Hematopoietic multipotent progenitor cell treated with erythropoietin and hydrocortisone succinate and interleukin-3 and kit ligand, for 15 days (in vitro differentiated cells): ENCODE data around the gene ADAM30.
"Not testable (repeated sequence)": the region's sequence is repeated elsewhere in the genome, so short reads cannot be mapped to it uniquely, and the experiment has no call there.

Experiments
- DNase-seq: peaks from one replicate; pipeline ENCODE4 v3.0.0-alpha.2; 2015; ENCODE audit warnings: low spot score

The ADAM30 gene

DNA sequence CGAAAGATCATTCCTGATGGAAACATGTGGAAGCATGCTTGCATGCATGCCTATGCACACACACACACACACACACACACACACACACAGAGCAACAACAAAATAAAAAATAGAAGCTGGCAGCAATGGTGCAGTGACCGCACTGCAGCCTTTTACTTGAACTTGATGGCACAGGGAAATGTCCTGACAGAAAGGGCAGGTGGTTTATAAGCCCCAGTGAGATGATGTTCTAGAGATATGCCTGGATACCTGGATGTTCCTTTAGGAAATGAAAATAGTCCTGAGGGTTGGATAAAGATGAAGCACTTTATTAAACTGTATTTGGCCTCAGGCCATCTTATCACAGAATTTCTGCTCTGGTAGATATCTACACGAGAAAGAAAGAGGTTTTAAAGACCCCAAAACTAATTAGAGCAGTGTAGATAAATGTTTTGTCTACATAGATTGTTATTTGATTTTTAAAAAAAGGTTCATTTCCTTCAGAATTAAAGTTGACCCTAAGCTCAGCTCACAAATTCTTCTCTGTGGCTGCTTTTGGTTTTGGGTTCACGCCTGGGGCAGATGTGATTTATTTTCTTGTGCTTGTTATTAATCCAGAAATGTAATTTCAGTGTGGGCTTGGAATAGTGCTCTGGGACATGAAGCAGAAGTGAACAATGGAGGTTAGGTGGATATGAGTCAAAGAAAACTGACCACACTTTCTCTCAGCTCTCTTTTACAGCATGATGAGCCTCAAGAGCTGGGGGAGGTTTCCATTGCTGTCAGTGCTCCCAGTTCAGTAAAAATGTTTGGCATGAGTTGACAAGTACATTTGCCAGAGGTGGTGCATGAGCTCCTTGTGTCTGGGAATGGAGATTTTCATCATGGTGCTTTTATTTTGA, 22.9 kb downstream of the ADAM30 start:
- DNase-seq: no peak

DNA sequence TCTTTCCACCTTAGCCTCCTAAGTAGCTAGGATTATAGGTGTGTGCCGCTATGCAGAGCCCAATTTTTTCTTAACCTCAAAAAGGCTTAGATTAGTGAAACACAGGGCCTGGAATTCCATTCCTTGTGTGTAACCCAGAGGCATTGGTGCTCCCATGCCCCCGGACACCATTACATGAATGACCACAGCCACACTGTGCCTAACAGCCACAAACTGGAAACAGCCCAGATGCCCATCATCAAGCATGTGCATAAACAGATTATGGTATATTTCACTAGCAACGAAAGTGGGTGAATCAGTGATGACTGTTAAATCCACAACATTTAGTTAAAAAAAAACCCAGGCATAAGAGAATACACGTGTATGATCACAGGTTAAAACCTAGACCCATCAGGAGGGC, 24.4 kb downstream of the ADAM30 start:
- no peak for DNase-seq

DNA sequence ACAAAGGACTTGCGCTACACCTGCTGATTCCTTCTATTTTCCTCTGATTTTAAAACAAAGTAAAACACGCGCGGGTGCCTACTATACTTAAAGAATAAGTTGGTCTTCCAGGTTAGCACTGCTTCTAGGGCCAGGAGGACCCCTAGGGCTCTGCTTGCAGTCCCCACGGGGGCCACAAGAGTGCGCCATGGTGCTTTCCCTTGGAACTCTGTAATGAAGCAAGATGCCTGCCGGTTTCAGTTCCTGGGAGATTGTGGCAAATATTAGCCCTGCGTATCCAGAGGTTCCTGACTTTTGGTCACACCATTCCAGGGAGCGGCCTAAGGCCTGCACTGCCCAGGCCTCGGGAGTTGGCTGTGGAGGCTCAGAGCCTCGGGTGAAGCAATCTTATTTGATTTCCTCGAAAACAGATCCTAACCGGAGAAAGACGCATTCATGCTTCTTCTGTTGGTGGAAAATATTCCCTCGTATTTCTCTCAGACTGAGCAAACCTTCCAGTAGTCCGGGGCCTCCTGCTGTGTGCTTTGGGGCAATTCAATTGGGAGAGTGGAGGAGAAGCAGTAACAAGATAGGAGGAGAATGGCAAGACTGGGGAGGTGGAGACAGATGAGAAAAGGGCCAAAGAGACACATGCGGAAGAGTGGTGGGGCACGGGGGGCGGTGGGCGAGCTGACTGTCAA, 25.3 kb downstream of the ADAM30 start:
- DNase-seq: peak; percentile 74

DNA sequence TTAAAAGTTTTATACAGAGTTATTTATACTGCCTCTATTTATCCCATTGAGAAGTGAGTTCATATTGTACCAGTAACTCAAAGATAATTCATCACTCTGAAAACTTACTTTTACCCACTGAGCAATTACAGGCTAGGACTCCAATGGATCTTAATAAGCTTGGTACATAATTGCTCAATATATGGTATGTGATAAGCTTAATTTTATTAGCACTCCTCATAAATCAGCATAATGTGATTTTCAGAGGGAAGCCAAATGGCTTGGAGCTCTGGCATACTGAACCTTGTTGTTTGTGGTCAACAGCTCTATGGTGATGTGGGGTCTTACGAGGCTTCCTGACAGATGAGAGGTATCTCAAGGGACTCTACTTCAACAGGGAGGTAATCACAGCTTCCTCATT, 26.3 kb downstream of the ADAM30 start:
- DNase-seq: no peak

DNA sequence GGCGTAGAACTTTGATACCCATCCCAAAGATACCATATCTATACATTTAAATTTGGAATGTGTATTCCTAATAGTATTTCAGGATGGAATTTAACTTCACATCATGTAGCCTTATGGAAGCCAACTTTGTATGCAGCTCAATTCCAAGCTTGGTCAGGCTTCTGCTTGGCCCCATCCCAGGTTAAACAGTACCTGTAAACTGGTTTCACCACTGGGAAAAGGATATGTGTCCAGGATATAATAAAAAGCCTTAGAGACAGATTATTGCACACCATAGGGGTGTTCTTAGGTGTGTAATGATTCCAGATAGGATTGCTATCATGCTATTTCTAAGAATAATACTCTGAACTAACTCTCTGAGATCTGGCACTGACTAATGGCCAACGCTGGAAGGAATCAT, 28.1 kb downstream of the ADAM30 start:
- DNase-seq: no peak

DNA sequence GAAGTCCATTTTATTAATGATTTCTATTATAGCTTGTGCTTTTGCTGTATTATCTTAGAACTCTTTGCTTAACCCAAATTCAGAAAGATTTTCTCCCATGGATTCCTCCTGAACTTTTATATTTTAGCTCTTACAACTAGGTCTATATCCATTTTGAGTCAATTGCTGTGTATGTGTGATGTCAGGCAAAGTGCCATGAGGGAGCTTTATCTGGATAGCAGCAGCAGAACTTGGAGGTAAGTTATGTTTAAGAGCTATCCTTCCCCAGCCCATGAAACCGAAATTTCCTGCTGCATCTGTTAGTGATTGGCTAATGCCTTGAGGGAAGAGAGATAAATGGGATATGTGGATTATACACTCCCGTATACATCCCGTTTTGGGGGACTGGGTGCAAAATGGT, 29.9 kb downstream of the ADAM30 start:
- DNase-seq: no peak

DNA sequence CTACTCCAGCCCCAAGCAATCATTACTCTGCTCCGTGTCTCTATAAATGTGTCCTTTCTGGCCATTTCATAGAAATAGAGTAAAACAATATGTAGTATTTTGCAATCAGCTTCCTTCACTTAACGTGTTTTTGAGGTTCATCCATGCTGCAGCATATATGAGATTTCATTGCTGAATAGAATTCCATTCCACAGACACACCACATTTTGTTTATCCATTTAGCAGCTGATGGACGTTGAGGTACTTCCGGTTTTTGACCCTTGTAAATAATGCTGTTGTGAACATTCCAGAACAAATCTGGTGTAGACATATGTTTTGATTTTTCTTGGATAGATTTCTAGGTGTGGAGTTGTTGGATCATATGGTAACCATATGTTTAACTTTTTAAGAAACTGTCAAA, 30.7 kb downstream of the ADAM30 start:
- no peak for DNase-seq

DNA sequence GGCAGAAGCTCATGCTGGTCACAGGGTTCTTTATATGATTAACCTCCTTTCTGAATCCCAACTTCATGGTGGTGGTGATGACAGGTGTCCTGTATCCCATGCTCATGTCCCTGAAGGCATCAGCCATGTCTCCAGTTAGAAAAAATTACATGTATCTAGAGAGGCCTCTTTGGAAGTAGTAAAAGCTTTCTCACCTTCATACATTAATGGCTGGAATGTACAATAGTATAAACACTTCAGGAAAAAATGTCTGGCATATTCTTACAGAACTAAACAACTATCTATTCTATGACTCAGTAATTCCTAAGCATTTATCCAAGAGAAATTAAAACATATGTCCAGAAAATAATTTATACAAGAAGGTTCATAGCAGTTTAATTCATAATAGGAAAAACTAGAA, 34.0 kb downstream of the ADAM30 start:
- DNase-seq: no peak

DNA sequence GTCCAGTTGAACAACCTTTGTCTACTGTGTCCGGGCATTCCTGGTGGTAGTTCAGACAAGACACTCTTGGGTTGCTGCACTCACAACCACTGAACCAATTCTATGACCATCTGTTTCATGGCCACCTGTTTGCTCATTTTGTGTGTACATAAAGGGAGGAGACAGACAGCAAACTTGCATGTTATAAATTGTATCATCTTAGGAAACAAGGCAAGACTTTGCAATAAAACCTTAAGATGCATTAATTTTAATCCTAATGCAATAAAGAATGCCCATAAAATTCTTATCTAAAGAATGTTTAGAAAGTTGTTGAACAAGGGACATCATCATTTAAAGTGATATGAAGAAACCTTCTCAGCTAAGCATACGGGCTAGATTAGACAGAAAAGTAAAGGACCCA, 34.8 kb downstream of the ADAM30 start:
- no peak for DNase-seq

DNA sequence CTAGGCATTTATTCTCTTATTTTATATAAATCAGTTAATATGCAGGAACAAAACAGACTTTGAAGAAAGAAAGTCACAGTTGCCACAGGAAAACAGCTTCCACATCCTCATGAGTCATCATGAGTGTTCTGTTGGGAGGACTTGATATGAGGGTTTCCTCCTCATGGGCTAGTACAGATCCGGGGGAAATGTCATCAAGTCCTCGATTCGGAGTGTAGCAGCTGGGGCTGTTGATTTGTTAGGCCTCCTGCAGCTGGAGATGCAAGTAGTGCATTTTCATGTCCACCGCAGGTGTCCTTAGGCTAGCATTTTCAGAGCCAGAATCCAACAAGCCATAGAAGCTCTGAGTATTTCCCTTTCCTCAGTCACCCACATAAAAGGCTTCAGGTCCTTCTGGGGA, 36.7 kb downstream of the ADAM30 start:
- DNase-seq: peak; percentile 40

DNA sequence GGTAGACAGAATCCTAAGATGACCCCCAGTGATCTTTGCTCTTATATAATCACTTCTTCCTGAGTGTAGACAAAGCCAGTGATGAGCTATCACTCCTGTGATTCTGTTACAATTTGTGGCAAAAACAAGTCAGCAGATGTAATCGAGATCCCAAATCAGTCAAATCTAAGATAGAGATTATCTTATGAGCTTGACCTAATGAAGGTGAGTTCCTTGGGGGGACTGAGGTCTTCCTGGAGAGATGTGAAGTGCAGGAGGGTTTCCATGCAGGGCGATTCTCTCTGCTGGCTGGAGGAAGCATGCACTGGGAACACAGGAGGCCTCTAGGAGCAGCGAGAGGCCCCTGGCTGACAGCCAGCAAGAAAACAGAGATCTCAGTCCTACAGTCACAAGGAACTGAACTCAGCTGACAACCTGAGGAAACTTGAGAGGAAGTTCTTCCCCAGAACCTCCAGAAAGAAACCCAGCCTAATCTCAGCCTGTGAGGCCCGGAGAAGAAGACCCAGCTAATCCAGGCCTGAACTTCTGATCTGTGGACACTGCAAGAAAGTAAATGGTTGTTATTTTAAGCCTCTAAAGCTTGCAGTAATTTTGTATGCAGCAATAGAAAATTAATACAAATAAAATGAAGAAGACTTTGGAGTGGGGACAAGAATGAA, 37.6 kb downstream of the ADAM30 start:
- DNase-seq: not testable (repeated sequence)

DNA sequence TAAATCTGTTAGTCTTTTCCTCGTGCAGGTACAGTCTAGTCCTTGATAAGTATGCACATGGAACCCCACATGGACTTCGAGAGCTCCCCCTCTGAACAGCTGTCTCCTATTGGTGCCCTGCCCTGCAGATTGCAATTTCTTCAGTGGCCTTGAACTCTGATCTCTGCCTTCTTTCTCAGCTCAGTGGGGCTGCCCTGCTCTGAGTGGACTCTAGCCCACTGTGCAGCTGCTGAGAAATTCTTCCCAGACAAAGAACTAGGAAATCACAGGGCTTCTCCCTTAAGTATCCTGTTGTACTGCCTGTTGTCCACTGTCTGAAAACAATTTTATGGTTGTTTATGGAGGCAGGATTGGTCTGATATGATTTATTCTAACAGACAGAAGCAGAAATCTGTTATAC, 38.2 kb downstream of the ADAM30 start:
- no peak for DNase-seq

DNA sequence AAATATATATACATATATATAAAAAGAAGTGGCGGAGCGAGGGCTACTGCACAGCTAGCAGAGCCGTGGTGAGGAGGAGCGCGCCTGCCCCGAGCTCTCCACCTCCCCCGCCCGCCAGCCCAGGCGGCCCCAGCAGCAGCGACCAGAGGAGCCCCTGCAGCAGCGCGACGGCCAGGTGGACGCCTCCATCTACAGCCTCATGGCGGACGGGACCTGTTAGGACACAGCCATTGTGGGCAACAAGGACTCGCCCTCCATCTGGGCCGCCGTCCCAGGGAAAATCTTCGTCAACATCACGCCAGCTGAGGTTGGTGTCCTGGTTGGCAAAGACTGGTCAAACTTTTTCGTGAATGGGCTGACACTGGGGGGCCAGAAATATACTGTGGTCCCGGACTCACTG, 43.2 kb downstream of the ADAM30 start:
- no peak for DNase-seq

DNA sequence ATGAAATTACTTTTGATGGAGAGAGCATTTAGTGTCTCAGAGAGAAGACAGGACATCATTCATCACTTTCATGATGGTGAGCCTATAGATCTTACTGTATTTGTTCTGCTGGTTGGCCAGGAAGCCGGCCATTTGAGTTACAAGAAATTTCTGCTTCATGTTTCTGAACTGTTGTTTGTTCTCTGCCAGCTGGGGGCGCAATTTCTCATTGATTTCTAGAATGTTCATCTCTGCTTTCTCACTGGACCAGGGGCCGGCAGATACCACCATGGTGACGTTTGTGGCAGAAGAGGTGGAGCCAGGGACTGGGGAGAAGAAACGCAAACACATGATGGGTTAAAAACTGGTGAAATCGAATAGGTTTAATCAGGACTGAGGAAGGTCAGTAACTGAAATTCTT, 52.1 kb downstream of the ADAM30 start:
- not testable (repeated sequence) for DNase-seq
